RWPE1 (cell line): ENCODE data around the gene OR10H4.

ENCODE experiments used
- CTCF ChIA-PET: fragments of 350-600 bp; sonication (Branson Sonifier 250); formaldehyde crosslinking; extraction: SDS; loops from one replicate; lab custom pipeline; 2021; lab: Yijun Ruan, JAX
- POLR2A ChIA-PET: fragments of 400-600 bp; formaldehyde crosslinking; extraction: SDS; loops from one replicate; lab custom pipeline; 2020; ENCODE audit warnings: antibody characterized with exemption; ENCODE audit not compliant: low non-redundant PET; lab: Yijun Ruan, JAX
- DNase-seq: peaks from one replicate; pipeline ENCODE4 v3.0.0; 2012; ENCODE audit warnings: low spot score
- H3K27ac ChIP-seq: fragments of 450-650 bp; 2 replicates; pipeline ENCODE4 v1.5.1; 2017
- TF ChIP-seq, protein P1 (sequence below): fragments of 450-650 bp; conservative IDR thresholded peaks from 2 replicates; pipeline ENCODE4 v1.5.1; 2017; ENCODE audit warnings: low read depth, mild to moderate bottlenecking

The OR10H4 gene

DNA sequence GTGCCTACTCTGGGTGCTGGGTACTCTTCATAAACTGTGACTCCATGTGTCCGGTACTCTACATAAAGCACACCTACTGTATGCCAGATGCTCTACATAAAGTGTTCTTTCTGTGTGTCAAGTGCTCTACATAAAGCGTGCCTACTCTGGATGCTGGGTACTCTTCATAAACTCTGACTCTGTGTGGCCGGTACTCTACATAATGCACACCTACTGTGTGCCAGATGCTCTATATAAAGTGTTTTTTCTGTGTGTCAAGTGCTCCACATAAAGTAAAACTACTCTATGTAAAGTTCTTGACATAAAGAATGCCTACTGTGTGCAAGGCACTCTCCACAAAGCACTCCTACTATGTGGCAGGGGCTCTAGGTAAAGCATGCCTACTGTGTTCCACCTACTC lies 12.6 kb upstream of the OR10H4 start:
- TF ChIP-seq, protein P1, sequence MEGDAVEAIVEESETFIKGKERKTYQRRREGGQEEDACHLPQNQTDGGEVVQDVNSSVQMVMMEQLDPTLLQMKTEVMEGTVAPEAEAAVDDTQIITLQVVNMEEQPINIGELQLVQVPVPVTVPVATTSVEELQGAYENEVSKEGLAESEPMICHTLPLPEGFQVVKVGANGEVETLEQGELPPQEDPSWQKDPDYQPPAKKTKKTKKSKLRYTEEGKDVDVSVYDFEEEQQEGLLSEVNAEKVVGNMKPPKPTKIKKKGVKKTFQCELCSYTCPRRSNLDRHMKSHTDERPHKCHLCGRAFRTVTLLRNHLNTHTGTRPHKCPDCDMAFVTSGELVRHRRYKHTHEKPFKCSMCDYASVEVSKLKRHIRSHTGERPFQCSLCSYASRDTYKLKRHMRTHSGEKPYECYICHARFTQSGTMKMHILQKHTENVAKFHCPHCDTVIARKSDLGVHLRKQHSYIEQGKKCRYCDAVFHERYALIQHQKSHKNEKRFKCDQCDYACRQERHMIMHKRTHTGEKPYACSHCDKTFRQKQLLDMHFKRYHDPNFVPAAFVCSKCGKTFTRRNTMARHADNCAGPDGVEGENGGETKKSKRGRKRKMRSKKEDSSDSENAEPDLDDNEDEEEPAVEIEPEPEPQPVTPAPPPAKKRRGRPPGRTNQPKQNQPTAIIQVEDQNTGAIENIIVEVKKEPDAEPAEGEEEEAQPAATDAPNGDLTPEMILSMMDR, result no peak
- no peak for DNase-seq
- ChIA-PET POLR2A (no interaction called here), CTCF (no interaction called here)
- no peak overlapping the region for H3K27ac ChIP-seq

DNA sequence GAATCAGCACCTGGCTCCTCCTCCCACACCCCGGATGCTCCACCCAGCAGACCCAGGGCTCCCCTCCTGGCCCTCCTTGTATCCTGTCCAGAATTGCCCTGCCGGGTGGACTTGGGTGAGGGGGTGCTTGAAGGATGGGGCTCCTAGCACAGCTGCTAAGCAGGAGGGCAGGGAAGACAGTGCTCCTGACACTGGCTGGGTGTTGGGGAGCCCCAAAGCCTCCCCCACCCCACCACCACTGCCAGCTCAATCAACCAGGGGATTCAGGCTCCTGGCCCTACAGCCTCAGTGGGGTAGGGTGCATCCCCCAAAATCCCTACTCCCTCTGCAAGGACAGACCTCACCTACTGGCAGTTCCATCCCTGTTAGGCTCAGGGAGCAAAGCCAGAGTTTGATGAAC lies 11.9 kb upstream of the OR10H4 start:
- no peak for DNase-seq
- TF ChIP-seq, protein P1, result no peak
- H3K27ac ChIP-seq, result no peak overlapping the region
- CTCF ChIA-PET, result no interaction called here
- POLR2A ChIA-PET, result no interaction called here

DNA sequence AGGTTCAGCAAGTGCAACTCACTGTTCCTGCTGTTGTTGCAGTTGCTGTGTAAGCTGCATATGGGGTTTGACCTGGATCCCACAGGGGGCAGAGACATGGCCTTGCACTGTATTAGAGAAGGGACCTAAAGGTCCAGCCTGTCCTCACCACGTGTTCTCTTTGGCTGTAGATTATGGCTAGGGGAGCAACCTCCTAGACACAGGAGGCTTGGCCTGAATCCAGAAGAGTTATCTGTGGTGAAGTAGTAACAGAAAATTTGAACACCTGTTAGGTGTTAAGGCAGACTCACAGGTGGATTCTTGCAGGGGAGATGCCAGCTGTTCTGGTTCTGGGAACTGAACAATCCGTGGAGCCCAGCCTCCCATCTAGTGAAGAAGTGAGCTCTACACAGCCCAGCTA lies 11.0 kb upstream of the OR10H4 start:
- H3K27ac ChIP-seq, result no peak overlapping the region
- CTCF ChIA-PET, result no interaction called here
- POLR2A ChIA-PET, result no interaction called here
- TF ChIP-seq, protein P1, result no peak
- no peak for DNase-seq

DNA sequence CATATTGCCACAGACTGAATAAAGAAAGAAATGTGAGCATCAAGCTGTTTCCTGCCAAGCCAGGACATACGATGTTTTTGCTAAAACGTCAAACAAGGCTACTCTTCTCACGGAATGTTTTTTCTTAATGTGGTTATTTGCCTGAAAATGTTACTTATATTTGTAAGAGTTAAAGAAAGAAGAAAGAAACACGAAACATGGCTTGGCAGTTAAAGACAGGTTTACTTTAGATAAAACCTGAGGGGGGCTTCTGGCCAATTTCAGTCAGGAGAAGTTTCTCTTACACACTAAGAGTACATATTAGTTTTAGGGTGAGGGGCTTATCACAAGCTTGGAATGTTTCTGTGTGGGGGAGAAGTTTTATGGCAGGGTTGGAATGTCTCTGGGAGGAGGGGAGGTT lies 4.4 kb upstream of the OR10H4 start:
- ChIA-PET POLR2A (no interaction called here), CTCF (no interaction called here)
- no peak for DNase-seq
- TF ChIP-seq, protein P1, result no peak
- H3K27ac ChIP-seq, result no peak overlapping the region

DNA sequence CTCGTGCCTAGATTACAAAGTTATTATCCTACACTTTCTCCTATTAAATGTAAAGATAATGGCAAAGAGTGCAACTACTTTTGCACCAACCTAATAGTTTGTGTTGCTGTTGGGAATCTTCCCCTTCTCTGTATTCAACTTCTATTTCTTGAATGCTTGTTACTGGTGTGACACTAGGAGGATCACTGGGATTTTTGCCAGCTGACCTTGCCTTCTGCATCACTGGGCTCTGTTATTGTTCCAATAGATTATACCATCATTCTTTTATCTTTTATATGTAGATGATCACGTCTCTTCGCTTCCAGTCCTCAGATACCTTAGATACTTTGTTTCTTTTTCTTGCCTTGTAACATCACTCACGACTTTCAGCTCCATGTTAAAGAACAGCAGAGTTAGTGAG lies 3.5 kb upstream of the OR10H4 start:
- POLR2A ChIA-PET, result no interaction called here
- CTCF ChIA-PET, result interaction anchor here (0.5 kb wide), 1 partner anchor 191 kb away, joined by 3 read pairs; no protein-coding TSS in a partner anchor

DNA sequence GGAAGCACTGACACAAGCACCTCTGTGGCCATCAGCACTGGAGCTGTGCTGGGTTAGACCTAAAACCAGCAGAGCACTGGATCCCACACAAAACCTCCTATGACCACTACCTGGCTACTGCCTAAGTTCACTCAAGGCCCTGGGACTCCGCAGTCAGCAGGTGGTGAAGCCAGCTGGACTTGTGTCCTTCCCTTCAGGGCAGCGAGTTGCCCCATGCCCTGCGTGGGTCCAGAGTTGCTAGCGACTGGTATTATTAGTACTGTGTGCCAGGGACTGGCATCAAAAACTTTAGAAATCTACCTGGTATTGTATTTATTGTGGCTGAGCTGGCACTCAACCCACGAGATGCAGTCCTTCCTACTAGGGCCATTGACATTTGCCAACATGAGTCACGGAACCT lies 6.0 kb downstream of the OR10H4 start:
- ChIA-PET POLR2A (no interaction called here), CTCF (no interaction called here)
- no peak overlapping the region for H3K27ac ChIP-seq
- TF ChIP-seq, protein P1, result no peak
- no peak for DNase-seq

More for the DNA sequence above, 3.5 kb upstream of the OR10H4 start:
- TF ChIP-seq, protein P1, result no peak
- no peak for DNase-seq
- H3K27ac ChIP-seq, result no peak overlapping the region
